Measurements from ENCODE around the gene NCKAP5. TPM values are rescaled to one million over a fixed set of nuclear protein-coding genes. Genes with fewer than 3 reads are reported as not detected.

NCKAP5 gene
- total RNA-seq, 1 donor from 2014 or later, result 0.20 TPM

DNA sequence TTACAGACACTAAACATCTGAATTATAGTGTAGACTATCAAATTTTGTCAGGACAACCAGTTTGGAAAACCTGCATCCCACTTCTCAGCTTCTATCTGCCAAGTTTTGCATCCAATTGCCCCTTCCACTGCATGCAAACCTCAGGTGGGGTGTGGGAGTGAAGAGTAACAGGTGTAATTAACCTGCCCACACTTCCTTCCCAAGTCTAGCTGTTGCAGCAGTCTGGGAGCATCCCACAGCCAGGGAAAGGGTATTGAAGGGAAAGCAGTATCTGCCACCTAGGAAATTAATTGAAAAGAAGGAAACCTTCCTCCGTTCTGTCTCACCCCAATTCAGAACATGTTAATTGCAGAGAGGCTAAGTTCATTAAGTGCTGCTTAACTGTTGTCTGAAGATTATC, 189.9 kb downstream of the NCKAP5 start:
- Mint-ChIP-seq H3K27me3 (ENCODE audit: unreplicated experiment) (peaks cover 2% of the 10 kb centered on the region), H3K4me1 (ENCODE audit: low read depth, unreplicated experiment) (no peaks in the 10 kb centered on the region), H3K9me3 (ENCODE audit: unreplicated experiment) (no peaks in the 10 kb centered on the region), H3K27ac (ENCODE audit: unreplicated experiment) (no peak overlapping the region), H3K36me3 (ENCODE audit: unreplicated experiment) (no peaks in the 10 kb centered on the region), H3K4me3 (ENCODE audit: unreplicated experiment) (no peak overlapping the region)
- TF ChIP-seq, protein P1, sequence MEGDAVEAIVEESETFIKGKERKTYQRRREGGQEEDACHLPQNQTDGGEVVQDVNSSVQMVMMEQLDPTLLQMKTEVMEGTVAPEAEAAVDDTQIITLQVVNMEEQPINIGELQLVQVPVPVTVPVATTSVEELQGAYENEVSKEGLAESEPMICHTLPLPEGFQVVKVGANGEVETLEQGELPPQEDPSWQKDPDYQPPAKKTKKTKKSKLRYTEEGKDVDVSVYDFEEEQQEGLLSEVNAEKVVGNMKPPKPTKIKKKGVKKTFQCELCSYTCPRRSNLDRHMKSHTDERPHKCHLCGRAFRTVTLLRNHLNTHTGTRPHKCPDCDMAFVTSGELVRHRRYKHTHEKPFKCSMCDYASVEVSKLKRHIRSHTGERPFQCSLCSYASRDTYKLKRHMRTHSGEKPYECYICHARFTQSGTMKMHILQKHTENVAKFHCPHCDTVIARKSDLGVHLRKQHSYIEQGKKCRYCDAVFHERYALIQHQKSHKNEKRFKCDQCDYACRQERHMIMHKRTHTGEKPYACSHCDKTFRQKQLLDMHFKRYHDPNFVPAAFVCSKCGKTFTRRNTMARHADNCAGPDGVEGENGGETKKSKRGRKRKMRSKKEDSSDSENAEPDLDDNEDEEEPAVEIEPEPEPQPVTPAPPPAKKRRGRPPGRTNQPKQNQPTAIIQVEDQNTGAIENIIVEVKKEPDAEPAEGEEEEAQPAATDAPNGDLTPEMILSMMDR (IDR thresholded peaks at IDR 0.05; ENCODE audit: partially characterized antibody, unreplicated experiment), result no peak
- DNase-seq, result no peak

DNA sequence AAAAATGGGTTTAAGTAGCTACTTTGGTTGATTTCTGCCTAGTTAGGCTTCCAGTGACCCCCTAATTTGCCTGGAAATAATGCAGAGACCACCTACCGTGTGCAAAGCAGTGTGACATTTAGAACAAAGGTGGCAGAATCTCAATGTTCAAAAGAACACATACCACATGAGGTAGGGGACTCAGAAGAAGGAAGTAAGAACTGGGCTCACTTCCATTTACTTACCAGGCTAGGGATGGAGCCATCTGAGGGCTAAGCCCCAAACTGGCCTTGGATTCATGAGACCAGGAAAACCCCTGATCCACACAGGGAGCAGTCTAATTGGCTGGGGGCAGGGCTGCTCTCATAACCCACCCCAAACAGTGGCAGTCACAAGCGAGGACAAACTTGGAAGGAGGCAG, 190.7 kb downstream of the NCKAP5 start:
- Mint-ChIP-seq H3K36me3 (ENCODE audit: unreplicated experiment) (no peaks in the 10 kb centered on the region), H3K27ac (ENCODE audit: unreplicated experiment) (no peak overlapping the region), H3K4me1 (ENCODE audit: low read depth, unreplicated experiment) (no peaks in the 10 kb centered on the region), H3K4me3 (ENCODE audit: unreplicated experiment) (no peak overlapping the region), H3K27me3 (ENCODE audit: unreplicated experiment) (peaks cover 2% of the 10 kb centered on the region), H3K9me3 (ENCODE audit: unreplicated experiment) (no peaks in the 10 kb centered on the region)
- TF ChIP-seq, protein P1 (IDR thresholded peaks at IDR 0.05; ENCODE audit: partially characterized antibody, unreplicated experiment), result no peak
- DNase-seq, result no peak

- no peaks in the 10 kb centered on the region for H3K4me1 Mint-ChIP-seq (ENCODE audit: low read depth, unreplicated experiment)
- H3K4me3 Mint-ChIP-seq (ENCODE audit: unreplicated experiment), result no peak overlapping the region
- no peaks in the 10 kb centered on the region for H3K36me3 Mint-ChIP-seq (ENCODE audit: unreplicated experiment)
- TF ChIP-seq, protein P1 (IDR thresholded peaks at IDR 0.05; ENCODE audit: partially characterized antibody, unreplicated experiment), result no peak
- no peaks in the 10 kb centered on the region for H3K9me3 Mint-ChIP-seq (ENCODE audit: unreplicated experiment)
- no peak overlapping the region for H3K27ac Mint-ChIP-seq (ENCODE audit: unreplicated experiment)
- H3K27me3 Mint-ChIP-seq (ENCODE audit: unreplicated experiment), result peaks cover 2% of the 10 kb centered on the region
- no peak for DNase-seq
These were observed 191.2 kb downstream of the NCKAP5 start for GRCh38 chr2:133377021-133377481.

- Mint-ChIP-seq H3K27me3 (ENCODE audit: unreplicated experiment) (peaks cover 2% of the 10 kb centered on the region), H3K27ac (ENCODE audit: unreplicated experiment) (no peak overlapping the region), H3K9me3 (ENCODE audit: unreplicated experiment) (no peaks in the 10 kb centered on the region), H3K4me1 (ENCODE audit: low read depth, unreplicated experiment) (peaks cover 4% of the 10 kb centered on the region), H3K36me3 (ENCODE audit: unreplicated experiment) (no peaks in the 10 kb centered on the region), H3K4me3 (ENCODE audit: unreplicated experiment) (no peak overlapping the region)
- no peak for DNase-seq
- TF ChIP-seq, protein P1 (IDR thresholded peaks at IDR 0.05; ENCODE audit: partially characterized antibody, unreplicated experiment), result no peak
These were observed 193.5 kb downstream of the NCKAP5 start for GRCh38 chr2:133374781-133375180.

DNA sequence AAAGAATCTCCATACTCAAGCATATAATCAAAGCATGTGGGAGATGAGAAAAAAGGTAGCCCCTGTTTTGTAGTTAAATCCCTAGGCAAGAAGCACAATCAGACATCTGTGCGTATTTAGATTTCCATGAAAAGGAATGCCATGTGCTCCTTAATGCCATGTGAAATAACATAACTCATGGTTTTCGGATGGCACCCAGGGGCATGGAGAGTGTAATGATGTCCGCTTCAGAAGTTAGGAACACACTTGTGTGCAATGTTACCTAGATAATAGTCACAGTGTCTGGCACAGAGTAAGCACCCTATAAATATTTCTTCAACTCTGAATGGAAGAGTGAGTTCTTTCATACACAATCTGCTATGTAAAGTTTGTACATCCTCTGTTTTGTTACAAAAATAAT, 197.0 kb downstream of the NCKAP5 start:
- Mint-ChIP-seq H3K4me1 (ENCODE audit: low read depth, unreplicated experiment) (peaks cover 15% of the 10 kb centered on the region), H3K36me3 (ENCODE audit: unreplicated experiment) (no peaks in the 10 kb centered on the region), H3K4me3 (ENCODE audit: unreplicated experiment) (no peak overlapping the region), H3K27ac (ENCODE audit: unreplicated experiment) (no peak overlapping the region), H3K27me3 (ENCODE audit: unreplicated experiment) (peaks cover 4% of the 10 kb centered on the region), H3K9me3 (ENCODE audit: unreplicated experiment) (no peaks in the 10 kb centered on the region)
- TF ChIP-seq, protein P1 (IDR thresholded peaks at IDR 0.05; ENCODE audit: partially characterized antibody, unreplicated experiment), result no peak
- no peak for DNase-seq
